ENCODE data around the gene MATN4.
A peak's percentile ranks its signal among the peaks of the same experiment; 100 is the strongest.

MATN4 gene

GRCh38 chr20:45300961-45301360 is 7.1 kb downstream of the MATN4 start:
- DNase-seq (ENCODE audit: low read depth, low spot score): no peak
- ChIA-PET CTCF (interaction anchor here (0.5 to 5.9 kb wide), 9 partner anchors 8 to 471 kb away, joined by 3 to 112 read pairs (median 4); no protein-coding TSS in a partner anchor), POLR2A (no interaction called here)
- no peak overlapping the region for H3K4me3 ChIP-seq (ENCODE audit: low read depth, low read length)
- peak; percentile 58 for TF ChIP-seq CTCF (IDR thresholded peaks at IDR 0.05; ENCODE audit: insufficient read depth, low read length, missing control alignments)

- TF ChIP-seq CTCF (IDR thresholded peaks at IDR 0.05; ENCODE audit: insufficient read depth, low read length, missing control alignments): no peak
Measured at GRCh38 chr20:45299786-45300185, 8.3 kb downstream of the MATN4 start.

DNA sequence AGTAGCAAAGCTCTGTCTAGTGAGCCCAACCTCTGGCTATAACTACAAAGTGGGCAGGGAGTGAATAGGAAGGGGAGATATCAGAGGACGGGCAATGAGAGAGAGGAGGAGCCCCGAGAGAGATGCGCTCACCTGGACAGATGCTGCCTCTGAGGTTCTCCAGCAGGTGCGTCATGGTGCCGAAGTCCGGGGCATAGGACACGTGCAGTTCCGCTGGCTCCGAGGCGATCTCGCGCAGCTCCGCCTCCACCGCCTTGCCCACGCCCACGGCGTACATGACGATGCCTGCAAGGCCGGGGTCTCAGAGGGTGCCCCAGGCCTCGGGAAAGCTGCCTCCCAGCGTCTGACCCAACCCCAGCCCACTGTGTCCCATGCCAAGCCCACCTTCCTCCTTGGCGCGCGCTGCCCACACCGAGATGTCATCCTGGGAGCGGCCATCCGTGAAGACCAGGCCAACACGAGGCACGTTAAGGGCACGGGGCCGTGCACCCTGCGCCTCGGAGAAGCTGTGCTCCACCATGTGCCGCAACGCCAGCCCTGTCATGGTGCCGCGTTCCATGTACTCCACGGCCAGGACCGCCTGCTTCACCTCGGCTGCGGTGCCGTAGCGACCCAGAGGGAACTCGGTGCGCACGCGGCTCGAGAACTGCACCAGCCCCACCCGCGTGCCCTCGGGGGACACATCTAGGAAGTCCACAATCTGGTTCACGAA is 10.2 kb downstream of the MATN4 start:
- DNase-seq (ENCODE audit: low read depth, low spot score): no peak

More at GRCh38 chr20:45299786-45300185, 8.3 kb downstream of the MATN4 start:
- CTCF ChIA-PET: interaction anchor here (1.7 to 5.9 kb wide), 3 partner anchors 7 to 13 kb away, joined by 9 to 112 read pairs (median 30); no protein-coding TSS in a partner anchor
- POLR2A ChIA-PET: no interaction called here
- H3K4me3 ChIP-seq (ENCODE audit: low read depth, low read length): no peak overlapping the region
- no peak for DNase-seq (ENCODE audit: low read depth, low spot score)

DNA sequence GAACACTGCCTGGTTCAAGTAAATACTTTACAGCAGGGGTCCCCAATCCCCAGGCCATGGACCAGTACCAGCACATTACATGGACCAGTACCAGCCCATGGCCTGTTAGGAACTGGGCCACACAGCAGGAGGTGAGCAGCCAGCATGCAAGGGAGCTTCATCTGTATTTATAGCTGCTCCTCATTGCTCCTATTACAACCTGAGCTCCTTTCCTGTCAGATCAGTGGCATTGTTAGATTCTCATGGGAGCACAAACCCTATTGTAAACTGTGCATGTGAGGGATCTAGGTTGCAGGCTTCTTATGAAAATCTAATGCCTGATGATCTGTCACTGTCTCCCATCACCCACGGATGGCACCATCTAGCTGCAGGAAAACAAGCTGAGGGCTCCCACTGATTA is 13.4 kb downstream of the MATN4 start:
- no peak overlapping the region for H3K4me3 ChIP-seq (ENCODE audit: low read depth, low read length)
- ChIA-PET POLR2A (no interaction called here), CTCF (interaction anchor here (0.8 to 8.9 kb wide), 46 partner anchors 8 to 486 kb away, joined by 3 to 183 read pairs (median 7); partner anchors contain the start of genes RBPJL, STK4, TOMM34 and WFDC5)
- no peak for DNase-seq (ENCODE audit: low read depth, low spot score)
- no peak for TF ChIP-seq CTCF (IDR thresholded peaks at IDR 0.05; ENCODE audit: insufficient read depth, low read length, missing control alignments)

More for the DNA sequence above, 10.2 kb downstream of the MATN4 start:
- ChIA-PET POLR2A (no interaction called here), CTCF (interaction anchor here (1.1 to 8.9 kb wide), 6 partner anchors 7 to 258 kb away, joined by 3 to 183 read pairs (median 7); no protein-coding TSS in a partner anchor)
- no peak for TF ChIP-seq CTCF (IDR thresholded peaks at IDR 0.05; ENCODE audit: insufficient read depth, low read length, missing control alignments)
- no peak overlapping the region for H3K4me3 ChIP-seq (ENCODE audit: low read depth, low read length)

DNA sequence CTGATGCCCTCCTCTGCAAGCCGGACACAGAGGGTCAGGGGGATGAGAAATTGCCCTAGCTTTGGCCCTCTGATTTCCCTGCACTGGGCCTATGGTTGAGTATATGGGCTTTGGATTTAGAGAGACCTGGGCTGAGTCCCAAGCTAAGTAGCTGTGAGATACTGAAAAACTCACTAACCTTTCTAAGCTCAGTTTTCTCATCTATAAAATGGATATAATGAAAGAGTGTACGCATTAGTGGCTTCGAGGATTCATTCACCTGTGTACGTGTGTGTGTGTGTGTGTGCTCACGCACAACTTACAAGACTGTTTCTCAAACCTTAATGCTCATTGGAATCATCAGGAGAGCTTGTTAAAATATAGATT is 14.1 kb downstream of the MATN4 start:
- DNase-seq (ENCODE audit: low read depth, low spot score): no peak
- no peak for TF ChIP-seq CTCF (IDR thresholded peaks at IDR 0.05; ENCODE audit: insufficient read depth, low read length, missing control alignments)
- ChIA-PET CTCF (interaction anchor here (0.7 to 8.9 kb wide), 73 partner anchors 8 to 546 kb away, joined by 3 to 183 read pairs (median 4); partner anchors contain the start of genes RBPJL, STK4, TOMM34 and WFDC5), POLR2A (interaction anchor here (0.6 kb wide), 1 partner anchor 254 kb away, joined by 3 read pairs; no protein-coding TSS in a partner anchor)
- peak overlapping the region; percentile 61; the same call in 1 of the 2 replicates for H3K4me3 ChIP-seq (ENCODE audit: low read depth, low read length)

Measured in AG04449 (cell line).